Liver (tissue), 9 donors: ENCODE measurements around the gene SPAG16. TPM values are rescaled to one million over a fixed set of nuclear protein-coding genes. Genes with fewer than 3 reads are reported as not detected.

Experiments used
- DNase-seq: peaks from one replicate; pipeline ENCODE4 v3.0.0-alpha.2; 2017; ENCODE audit warnings: low spot score
- H3K27ac ChIP-seq, 2 donors: one replicate each; pipeline ENCODE4 v1.7.0; 2013; ENCODE audit warnings: inconsistent platforms in 2 of 2, low read length in 2 of 2, control low read depth in 1 of 2, low read depth in 1 of 2, mild to moderate bottlenecking in 1 of 2
- H3K27me3 ChIP-seq, 4 donors: one replicate each; pipeline versions ENCODE4 v1.6.1 to v1.7.0; 2013; ENCODE audit warnings: low read length in 3 of 4, inconsistent platforms in 1 of 4, mild to moderate bottlenecking in 1 of 4, moderate library complexity in 1 of 4; ENCODE audit not compliant: control insufficient read depth in 4 of 4, insufficient read depth in 4 of 4
- H3K36me3 ChIP-seq, 4 donors: one replicate each; pipeline versions ENCODE4 v1.6.1 to v1.7.0; 2013; ENCODE audit warnings: low read length in 3 of 4, mild to moderate bottlenecking in 3 of 4, low read depth in 1 of 4, moderate library complexity in 1 of 4; ENCODE audit not compliant: control insufficient read depth in 4 of 4, insufficient read depth in 3 of 4
- H3K4me1 ChIP-seq, 4 donors: one replicate each; pipeline versions ENCODE4 v1.6.1 to v1.7.0; 2013; ENCODE audit warnings: low read length in 3 of 4, mild to moderate bottlenecking in 3 of 4, moderate library complexity in 1 of 4; ENCODE audit not compliant: control insufficient read depth in 4 of 4, insufficient read depth in 4 of 4
- H3K4me3 ChIP-seq, 3 donors: one replicate each; pipeline versions ENCODE4 v1.6.1 to v1.7.0; 2013; ENCODE audit warnings: low read length in 3 of 3, control low read depth in 1 of 3, low read depth in 1 of 3, mild to moderate bottlenecking in 1 of 3
- H3K9ac ChIP-seq, 2 donors: one replicate each; pipeline ENCODE4 v1.7.0; 2013; ENCODE audit warnings: low read length in 2 of 2, mild to moderate bottlenecking in 2 of 2, moderate library complexity in 2 of 2, control low read depth in 1 of 2, low read depth in 1 of 2
- H3K9me3 ChIP-seq, 4 donors: one replicate each; pipeline versions ENCODE4 v1.6.1 to v1.7.0; 2013; ENCODE audit warnings: low read length in 3 of 4; ENCODE audit not compliant: control insufficient read depth in 4 of 4
- ATF3 ChIP-seq: IDR thresholded peaks from 2 replicates; pipeline ENCODE4 v1.6.1; 2016; ENCODE audit warnings: antibody characterized with exemption
- EGR1 ChIP-seq, 2 donors: IDR thresholded peaks; 2 replicates each; pipeline ENCODE4 v1.6.1; 2016 to 2018; ENCODE audit warnings: antibody characterized with exemption in 2 of 2, low read depth in 2 of 2
- FOXA1 ChIP-seq: IDR thresholded peaks from 2 replicates; pipeline ENCODE4 v1.6.1; 2016; ENCODE audit warnings: antibody characterized with exemption
- FOXA2 ChIP-seq: IDR thresholded peaks from 2 replicates; pipeline ENCODE4 v1.6.1; 2016; ENCODE audit warnings: antibody characterized with exemption
- GABPA ChIP-seq, 2 donors: IDR thresholded peaks in 1 of 2; conservative IDR thresholded peaks in 1 of 2; 2 replicates each; pipeline ENCODE4 v1.6.1; 2016; ENCODE audit warnings: antibody characterized with exemption in 2 of 2, mild to moderate bottlenecking in 1 of 2, moderate library complexity in 1 of 2
- HNF4A ChIP-seq, 2 donors: conservative IDR thresholded peaks; 2 replicates each; pipeline ENCODE4 v1.6.1; 2016; ENCODE audit warnings: antibody characterized with exemption in 2 of 2, mild to moderate bottlenecking in 2 of 2
- HNF4G ChIP-seq: IDR thresholded peaks from 2 replicates; pipeline ENCODE4 v1.6.1; 2016; ENCODE audit warnings: antibody characterized with exemption
- JUND ChIP-seq, 2 donors: IDR thresholded peaks; 2 replicates each; pipeline ENCODE4 v1.6.1; 2016; ENCODE audit warnings: antibody characterized with exemption in 2 of 2
- NR2F2 ChIP-seq: IDR thresholded peaks from 2 replicates; pipeline ENCODE4 v1.6.1; 2016; ENCODE audit warnings: antibody characterized with exemption
- RAD21 ChIP-seq, 2 donors: IDR thresholded peaks; 2 replicates each; pipeline ENCODE4 v1.6.1; 2016; ENCODE audit warnings: antibody characterized with exemption in 2 of 2, mild to moderate bottlenecking in 2 of 2
- REST ChIP-seq: IDR thresholded peaks from 2 replicates; pipeline ENCODE4 v1.6.1; 2016; ENCODE audit warnings: antibody characterized with exemption, mild to moderate bottlenecking
- RXRA ChIP-seq, 2 donors: IDR thresholded peaks; 2 replicates each; pipeline ENCODE4 v1.6.1; 2017 to 2018; ENCODE audit warnings: antibody characterized with exemption in 2 of 2, mild to moderate bottlenecking in 1 of 2
- SP1 ChIP-seq: IDR thresholded peaks from 2 replicates; pipeline ENCODE4 v1.6.1; 2018; ENCODE audit warnings: antibody characterized with exemption, mild to moderate bottlenecking
- TAF1 ChIP-seq: conservative IDR thresholded peaks from 2 replicates; pipeline ENCODE4 v1.6.1; 2016; ENCODE audit warnings: antibody characterized with exemption, mild to moderate bottlenecking
- YY1 ChIP-seq: IDR thresholded peaks from 2 replicates; pipeline ENCODE4 v1.6.1; 2016; ENCODE audit warnings: antibody characterized with exemption, mild to moderate bottlenecking
- WGBS: extraction: QIAGEN DNeasy Blood & Tissue Kit; methylation state at CpG from one replicate; pipeline ENCODE4 v1.1.7; 2013; 5-methylcytosine and 5-hydroxymethylcytosine counted together
- polyA plus RNA-seq, 2 donors: library from polyadenylated mRNA; stranded (reverse) in 1 of 2; unstranded in 1 of 2; fragments of 200-250 nt in 1 of 2; fragments of >200 nt in 1 of 2; fragmentation: Nextera tagmentation in 1 of 2; extraction: Ambion mirVana in 1 of 2; gene quantifications; one replicate each; pipeline versions ENCODE4 v1.2.1 to v1.2.3, GENCODE V29; 2013 to 2015
- total RNA-seq, 2 donors: library from RNA; depleted of rRNA; stranded (reverse); fragments of >200 nt; gene quantifications; one replicate each; pipeline ENCODE4 v1.2.3, GENCODE V29; 2014
- TF ChIP-seq, protein P1 (sequence below): fragments of 150-350 bp; IDR thresholded peaks from 2 replicates; pipeline ENCODE4 v1.5.1; 2017; ENCODE audit warnings: improper control_type of control experiment, low read depth, low read length; ENCODE audit not compliant: missing input control
- TF ChIP-seq, protein P2 (sequence below): IDR thresholded peaks from 2 replicates; pipeline ENCODE4 v1.6.1; 2016; ENCODE audit warnings: antibody characterized with exemption
- TF ChIP-seq, protein P3 (sequence below): IDR thresholded peaks from 2 replicates; pipeline ENCODE4 v1.6.1; 2016; ENCODE audit warnings: antibody characterized with exemption
- donor health status: healthy.
- donor health status: healthy.
- donor health status: healthy.
- donor health status: healthy.
- donor health status: healthy.

The SPAG16 gene
- total RNA-seq: 10 to 100 TPM; 10.8 to 12.7 TPM
- polyA plus RNA-seq: 10 to 100 TPM in 1 of 2 donors, 1 to 10 TPM in 1; 6.4 to 12.0 TPM

GRCh38 chr2:213284105-213285090 is at the start of gene SPAG16:
Gene SPAG16, plus strand, starts transcription at chr2:213284464.
- Histone ChIP-seq H3K27ac (peak within 1 kb of the TSS; percentile 51 to 58), H3K36me3 (no peaks in the 10 kb centered on the region), H3K9me3 (no peaks in the 10 kb centered on the region), H3K9ac (peak within 1 kb of the TSS; percentile 85), H3K4me1 (peaks cover 0 to 17% (median 10%) of the 10 kb centered on the region in 4 donors), H3K27me3 (no peaks in the 10 kb centered on the region), H3K4me3 (peak within 1 kb of the TSS; percentile 96)
- 1% methylated on average over 59 of the region's 59 CpGs for WGBS
- peak; percentile 94 for DNase-seq
- TF ChIP-seq SP1: peak; percentile 61
- TF ChIP-seq RAD21 (IDR thresholded peaks at IDR 0.05): peak in 1 of 2 donors; percentile 2
- TF ChIP-seq YY1: peak; percentile 91
- no peak for TF ChIP-seq NR2F2
- TF ChIP-seq, protein P1, sequence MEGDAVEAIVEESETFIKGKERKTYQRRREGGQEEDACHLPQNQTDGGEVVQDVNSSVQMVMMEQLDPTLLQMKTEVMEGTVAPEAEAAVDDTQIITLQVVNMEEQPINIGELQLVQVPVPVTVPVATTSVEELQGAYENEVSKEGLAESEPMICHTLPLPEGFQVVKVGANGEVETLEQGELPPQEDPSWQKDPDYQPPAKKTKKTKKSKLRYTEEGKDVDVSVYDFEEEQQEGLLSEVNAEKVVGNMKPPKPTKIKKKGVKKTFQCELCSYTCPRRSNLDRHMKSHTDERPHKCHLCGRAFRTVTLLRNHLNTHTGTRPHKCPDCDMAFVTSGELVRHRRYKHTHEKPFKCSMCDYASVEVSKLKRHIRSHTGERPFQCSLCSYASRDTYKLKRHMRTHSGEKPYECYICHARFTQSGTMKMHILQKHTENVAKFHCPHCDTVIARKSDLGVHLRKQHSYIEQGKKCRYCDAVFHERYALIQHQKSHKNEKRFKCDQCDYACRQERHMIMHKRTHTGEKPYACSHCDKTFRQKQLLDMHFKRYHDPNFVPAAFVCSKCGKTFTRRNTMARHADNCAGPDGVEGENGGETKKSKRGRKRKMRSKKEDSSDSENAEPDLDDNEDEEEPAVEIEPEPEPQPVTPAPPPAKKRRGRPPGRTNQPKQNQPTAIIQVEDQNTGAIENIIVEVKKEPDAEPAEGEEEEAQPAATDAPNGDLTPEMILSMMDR: no peak
- TF ChIP-seq, protein P2, sequence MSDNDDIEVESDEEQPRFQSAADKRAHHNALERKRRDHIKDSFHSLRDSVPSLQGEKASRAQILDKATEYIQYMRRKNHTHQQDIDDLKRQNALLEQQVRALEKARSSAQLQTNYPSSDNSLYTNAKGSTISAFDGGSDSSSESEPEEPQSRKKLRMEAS: peak; percentile 39
- TF ChIP-seq, protein P3, sequence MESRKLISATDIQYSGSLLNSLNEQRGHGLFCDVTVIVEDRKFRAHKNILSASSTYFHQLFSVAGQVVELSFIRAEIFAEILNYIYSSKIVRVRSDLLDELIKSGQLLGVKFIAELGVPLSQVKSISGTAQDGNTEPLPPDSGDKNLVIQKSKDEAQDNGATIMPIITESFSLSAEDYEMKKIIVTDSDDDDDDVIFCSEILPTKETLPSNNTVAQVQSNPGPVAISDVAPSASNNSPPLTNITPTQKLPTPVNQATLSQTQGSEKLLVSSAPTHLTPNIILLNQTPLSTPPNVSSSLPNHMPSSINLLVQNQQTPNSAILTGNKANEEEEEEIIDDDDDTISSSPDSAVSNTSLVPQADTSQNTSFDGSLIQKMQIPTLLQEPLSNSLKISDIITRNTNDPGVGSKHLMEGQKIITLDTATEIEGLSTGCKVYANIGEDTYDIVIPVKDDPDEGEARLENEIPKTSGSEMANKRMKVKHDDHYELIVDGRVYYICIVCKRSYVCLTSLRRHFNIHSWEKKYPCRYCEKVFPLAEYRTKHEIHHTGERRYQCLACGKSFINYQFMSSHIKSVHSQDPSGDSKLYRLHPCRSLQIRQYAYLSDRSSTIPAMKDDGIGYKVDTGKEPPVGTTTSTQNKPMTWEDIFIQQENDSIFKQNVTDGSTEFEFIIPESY: peak; percentile 100
- TF ChIP-seq HNF4A (conservative IDR thresholded peaks at IDR 0.05): peak; percentile 48 to 56
- peak; percentile 38 for TF ChIP-seq ATF3
- peak; percentile 51 for TF ChIP-seq FOXA1
- no peak for TF ChIP-seq JUND (IDR thresholded peaks at IDR 0.05)
- no peak for TF ChIP-seq HNF4G
- no peak for TF ChIP-seq EGR1 (IDR thresholded peaks at IDR 0.05; ENCODE audit: low read depth in 2 of 2)
- TF ChIP-seq TAF1: peak; percentile 69
- TF ChIP-seq GABPA (IDR thresholded peaks at IDR 0.05 in 1 of 2, conservative IDR thresholded peaks at IDR 0.05 in 1 of 2): peak in 1 of 2 donors; percentile 48
- peak; percentile 65 to 80 for TF ChIP-seq RXRA (IDR thresholded peaks at IDR 0.05)

DNA sequence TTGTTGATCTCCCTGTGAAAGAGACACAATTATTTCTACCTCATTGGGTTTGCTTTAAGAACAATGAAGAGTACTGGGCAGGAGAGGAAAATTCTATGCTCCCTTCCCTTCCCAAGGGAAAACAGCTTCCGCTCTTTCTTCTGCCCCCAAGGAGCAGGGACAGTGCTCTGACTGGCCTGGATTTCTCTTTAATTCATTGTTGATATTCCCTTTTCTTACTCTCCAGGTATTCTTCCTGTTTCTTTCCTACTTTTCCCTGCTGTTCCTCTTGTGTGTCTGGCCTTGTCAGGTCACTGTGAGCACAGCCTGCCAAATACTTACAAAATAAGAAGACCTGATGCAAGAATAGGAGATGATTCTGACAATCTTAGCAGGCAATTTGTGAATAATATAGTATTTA is 49.6 kb upstream of the SPAG16 start:
- no peak for DNase-seq
- Histone ChIP-seq H3K36me3 (no peaks in the 10 kb centered on the region), H3K9ac (no peak overlapping the region), H3K4me1 (peaks cover 0 to 10% (median 3%) of the 10 kb centered on the region in 4 donors), H3K27me3 (peaks cover 0 to 4% (median 0%) of the 10 kb centered on the region in 4 donors), H3K27ac (no peak overlapping the region), H3K9me3 (no peaks in the 10 kb centered on the region), H3K4me3 (no peak overlapping the region)
- WGBS: 94% methylated on average over 1 of the region's 1 CpG
- TF ChIP-seq, protein P1: no peak
- TF ChIP-seq ATF3 (no peak), HNF4G (no peak), REST (no peak), FOXA2 (no peak)
